MG63 (cell line): ENCODE results near the gene DRC7. TPM values are rescaled to one million over a fixed set of nuclear protein-coding genes. Genes with fewer than 3 reads are reported as not detected.

ENCODE experiments used
- DNase-seq: peaks from one replicate; pipeline ENCODE4 v3.0.0-alpha.2; 2020
- H3K27me3 ChIP-seq: fragments of 250-450 bp; sonication (Bioruptor Pico); 2 replicates; pipeline ENCODE4 v1.5.1; 2020; ENCODE audit warnings: mild to moderate bottlenecking, moderate library complexity
- H3K36me3 ChIP-seq: fragments of 250-450 bp; sonication (Bioruptor Pico); 2 replicates; pipeline ENCODE4 v1.5.1; 2020; ENCODE audit warnings: mild to moderate bottlenecking, moderate library complexity
- H3K4me3 ChIP-seq: fragments of 250-450 bp; sonication (Bioruptor Pico); 2 replicates; pipeline ENCODE4 v1.5.1; 2020; ENCODE audit warnings: mild to moderate bottlenecking, moderate library complexity
- H3K9me3 ChIP-seq: fragments of 250-450 bp; sonication (Bioruptor Pico); 2 replicates; pipeline ENCODE4 v1.5.1; 2020; ENCODE audit warnings: mild to moderate bottlenecking, moderate library complexity
- total RNA-seq: library from RNA; depleted of rRNA; stranded (reverse); fragments of >200 nt; shearing (Covaris generic); gene quantifications from 2 replicates; pipeline ENCODE4 v1.2.3, GENCODE V29; 2014; ENCODE audit warnings: low replicate concordance

Gene DRC7
- total RNA-seq, 1 experiment from 2014 or later, result not detected

GRCh38 chr16:57682809-57683635 lies 11.6 kb upstream of the DRC7 start:
- DNase-seq, result no peak
- Histone ChIP-seq H3K4me3 (no peak overlapping the region), H3K27me3 (peaks cover 2% of the 10 kb centered on the region; the same call in 1 of the 2 replicates), H3K9me3 (no peaks in the 10 kb centered on the region), H3K36me3 (no peaks in the 10 kb centered on the region)

- Histone ChIP-seq H3K27me3 (peaks cover 4% of the 10 kb centered on the region; the same call in 1 of the 2 replicates), H3K4me3 (no peak overlapping the region), H3K36me3 (no peaks in the 10 kb centered on the region), H3K9me3 (no peaks in the 10 kb centered on the region)
- no peak for DNase-seq
These were observed 10.7 kb upstream of the DRC7 start for GRCh38 chr16:57683636-57684545.

- no peak for DNase-seq
- no peaks in the 10 kb centered on the region for H3K9me3 ChIP-seq
- H3K4me3 ChIP-seq, result no peak overlapping the region
- H3K36me3 ChIP-seq, result no peaks in the 10 kb centered on the region
- peaks cover 4% of the 10 kb centered on the region; the same call in 1 of the 2 replicates for H3K27me3 ChIP-seq
These were observed 9.8 kb upstream of the DRC7 start for GRCh38 chr16:57684626-57685358.

GRCh38 chr16:57685633-57686032 lies 9.0 kb upstream of the DRC7 start:
- H3K36me3 ChIP-seq, result no peaks in the 10 kb centered on the region
- H3K9me3 ChIP-seq, result no peaks in the 10 kb centered on the region
- DNase-seq, result no peak
- H3K27me3 ChIP-seq, result peaks cover 7% of the 10 kb centered on the region; the same call in 1 of the 2 replicates
- no peak overlapping the region for H3K4me3 ChIP-seq

- no peaks in the 10 kb centered on the region for H3K9me3 ChIP-seq
- H3K4me3 ChIP-seq, result no peak overlapping the region
- H3K27me3 ChIP-seq, result peaks cover 7% of the 10 kb centered on the region; the same call in 1 of the 2 replicates
- H3K36me3 ChIP-seq, result no peaks in the 10 kb centered on the region
- no peak for DNase-seq
These were observed 8.0 kb upstream of the DRC7 start for GRCh38 chr16:57686577-57686976.

- H3K27me3 ChIP-seq, result peaks cover 11% of the 10 kb centered on the region
- H3K9me3 ChIP-seq, result no peaks in the 10 kb centered on the region
- H3K4me3 ChIP-seq, result no peak overlapping the region
- H3K36me3 ChIP-seq, result no peaks in the 10 kb centered on the region
- no peak for DNase-seq
These were observed 7.2 kb upstream of the DRC7 start for GRCh38 chr16:57687363-57687929.

- no peaks in the 10 kb centered on the region for H3K36me3 ChIP-seq
- H3K9me3 ChIP-seq, result no peaks in the 10 kb centered on the region
- H3K27me3 ChIP-seq, result peaks cover 18% of the 10 kb centered on the region
- DNase-seq, result no peak
- no peak overlapping the region for H3K4me3 ChIP-seq
These were observed 6.1 kb upstream of the DRC7 start for GRCh38 chr16:57688487-57688986.

GRCh38 chr16:57688987-57689761 lies 5.4 kb upstream of the DRC7 start:
- peaks cover 18% of the 10 kb centered on the region for H3K27me3 ChIP-seq
- H3K4me3 ChIP-seq, result no peak overlapping the region
- no peak for DNase-seq
- H3K36me3 ChIP-seq, result no peaks in the 10 kb centered on the region
- no peaks in the 10 kb centered on the region for H3K9me3 ChIP-seq

- DNase-seq, result no peak
- Histone ChIP-seq H3K27me3 (peaks cover 18% of the 10 kb centered on the region), H3K4me3 (no peak overlapping the region), H3K36me3 (no peaks in the 10 kb centered on the region), H3K9me3 (no peaks in the 10 kb centered on the region)
These were observed 4.6 kb upstream of the DRC7 start for GRCh38 chr16:57689762-57690558.

GRCh38 chr16:57690782-57691471 lies 3.7 kb upstream of the DRC7 start:
- peaks cover 18% of the 10 kb centered on the region for H3K27me3 ChIP-seq

GRCh38 chr16:57692636-57693035 lies 2.0 kb upstream of the DRC7 start:
- H3K36me3 ChIP-seq, result no peaks in the 10 kb centered on the region
- H3K9me3 ChIP-seq, result no peaks in the 10 kb centered on the region
- DNase-seq, result no peak
- peaks cover 18% of the 10 kb centered on the region for H3K27me3 ChIP-seq
- no peak overlapping the region for H3K4me3 ChIP-seq

More at GRCh38 chr16:57690782-57691471, 3.7 kb upstream of the DRC7 start:
- H3K36me3 ChIP-seq, result no peaks in the 10 kb centered on the region
- no peaks in the 10 kb centered on the region for H3K9me3 ChIP-seq
- DNase-seq, result no peak
- no peak overlapping the region for H3K4me3 ChIP-seq

- no peak for DNase-seq
- no peaks in the 10 kb centered on the region for H3K36me3 ChIP-seq
- H3K9me3 ChIP-seq, result no peaks in the 10 kb centered on the region
- H3K4me3 ChIP-seq, result no peak overlapping the region
- peaks cover 15% of the 10 kb centered on the region for H3K27me3 ChIP-seq
These were observed 1.1 kb upstream of the DRC7 start for GRCh38 chr16:57693550-57693949.

- Histone ChIP-seq H3K4me3 (no peak overlapping the region), H3K27me3 (peaks cover 15% of the 10 kb centered on the region)
- no peak for DNase-seq
These were observed 328 bp upstream of the DRC7 start for GRCh38 chr16:57694231-57694724.

GRCh38 chr16:57695680-57696069 lies 1.1 kb downstream of the DRC7 start:
- H3K27me3 ChIP-seq, result peaks cover 11% of the 10 kb centered on the region
- DNase-seq, result no peak
- no peaks in the 10 kb centered on the region for H3K36me3 ChIP-seq
- H3K4me3 ChIP-seq, result no peak overlapping the region
- no peaks in the 10 kb centered on the region for H3K9me3 ChIP-seq

More at GRCh38 chr16:57694231-57694724, 328 bp upstream of the DRC7 start:
- no peaks in the 10 kb centered on the region for H3K9me3 ChIP-seq
- H3K36me3 ChIP-seq, result no peaks in the 10 kb centered on the region
